ENCODE results near the gene EED.

DNA sequence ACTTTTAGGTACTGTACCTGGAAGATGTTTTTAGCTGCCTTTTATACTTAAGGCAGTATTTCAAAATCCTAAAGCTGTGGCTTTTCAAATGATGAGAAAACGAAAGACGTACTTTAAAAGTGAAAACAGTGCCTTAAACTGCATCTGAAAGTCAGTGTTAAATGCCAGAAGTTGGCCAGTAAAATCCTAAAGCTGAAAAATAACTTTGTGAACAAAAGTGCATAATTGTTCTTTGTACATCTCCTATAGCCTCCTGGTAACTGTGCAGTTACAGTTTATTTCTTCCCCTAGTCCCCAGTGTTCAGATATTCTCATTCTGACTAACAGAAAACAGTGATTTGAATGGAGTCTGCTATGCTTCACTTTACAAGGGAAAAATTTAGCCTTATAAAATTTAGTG lies 6.8 kb downstream of the EED start:
- TF ChIP-seq, protein P1, sequence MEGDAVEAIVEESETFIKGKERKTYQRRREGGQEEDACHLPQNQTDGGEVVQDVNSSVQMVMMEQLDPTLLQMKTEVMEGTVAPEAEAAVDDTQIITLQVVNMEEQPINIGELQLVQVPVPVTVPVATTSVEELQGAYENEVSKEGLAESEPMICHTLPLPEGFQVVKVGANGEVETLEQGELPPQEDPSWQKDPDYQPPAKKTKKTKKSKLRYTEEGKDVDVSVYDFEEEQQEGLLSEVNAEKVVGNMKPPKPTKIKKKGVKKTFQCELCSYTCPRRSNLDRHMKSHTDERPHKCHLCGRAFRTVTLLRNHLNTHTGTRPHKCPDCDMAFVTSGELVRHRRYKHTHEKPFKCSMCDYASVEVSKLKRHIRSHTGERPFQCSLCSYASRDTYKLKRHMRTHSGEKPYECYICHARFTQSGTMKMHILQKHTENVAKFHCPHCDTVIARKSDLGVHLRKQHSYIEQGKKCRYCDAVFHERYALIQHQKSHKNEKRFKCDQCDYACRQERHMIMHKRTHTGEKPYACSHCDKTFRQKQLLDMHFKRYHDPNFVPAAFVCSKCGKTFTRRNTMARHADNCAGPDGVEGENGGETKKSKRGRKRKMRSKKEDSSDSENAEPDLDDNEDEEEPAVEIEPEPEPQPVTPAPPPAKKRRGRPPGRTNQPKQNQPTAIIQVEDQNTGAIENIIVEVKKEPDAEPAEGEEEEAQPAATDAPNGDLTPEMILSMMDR (optimal IDR thresholded peaks at IDR 0.05 in 1 of 3, IDR thresholded peaks at IDR 0.05 in 1 of 3, conservative IDR thresholded peaks at IDR 0.05 in 1 of 3; ENCODE audit: extremely low read depth in 1 of 3, insufficient read depth in 2 of 3, low read length in 3 of 3) = no peak
- no peak for TF ChIP-seq EZH2 (IDR thresholded peaks at IDR 0.05; ENCODE audit: low read length)
